ENCODE measurements around the gene TMEM270.

DNA sequence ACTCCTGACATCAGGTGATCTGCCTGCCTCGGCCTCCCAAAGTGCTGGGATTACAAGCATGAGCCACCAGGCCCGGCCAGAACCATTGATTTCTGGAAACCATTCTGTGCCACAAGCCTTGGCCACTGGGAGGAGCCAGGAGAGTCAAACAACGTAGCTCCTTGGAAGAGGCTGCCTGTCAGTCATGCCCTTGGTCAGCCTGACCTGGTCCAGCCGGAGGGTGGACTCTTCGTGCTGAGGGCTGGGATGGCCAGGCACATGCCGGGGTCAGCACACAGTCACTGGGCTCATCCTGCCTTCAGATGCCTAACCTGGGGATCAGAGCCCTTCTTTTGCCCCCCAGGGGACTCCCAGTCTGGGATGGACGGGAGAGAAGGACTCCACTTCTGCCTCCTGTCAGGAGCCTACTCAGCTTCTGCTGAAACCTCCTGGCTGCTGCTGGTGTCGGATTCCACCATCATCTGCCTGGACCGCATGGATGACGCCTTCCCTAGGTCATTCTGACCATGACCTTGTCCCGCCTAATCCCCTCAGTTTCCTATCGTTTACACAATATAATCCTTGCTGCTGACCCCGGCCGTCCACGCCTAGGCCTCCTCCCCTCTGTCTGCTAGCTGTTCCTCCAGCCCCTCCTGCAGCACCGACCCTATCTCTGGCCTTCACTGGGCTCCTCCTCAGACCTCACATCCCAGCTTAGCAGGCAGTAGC lies 30.4 kb downstream of the TMEM270 start:
- TF ChIP-seq POLR2A (IDR thresholded peaks at IDR 0.05; ENCODE audit: low read length) (no peak), GATA1 (IDR thresholded peaks at IDR 0.05; ENCODE audit: low read depth, low read length) (no peak)

Data from erythroblast (primary cell).